K562 (cell line): ENCODE results near the gene ANO6.

Experiments used
- ATF2 ChIP-seq: sonication (generic); formaldehyde crosslinking; IDR thresholded peaks from 2 replicates; pipeline ENCODE4 v1.8.1; 2022; ENCODE audit warnings: missing genetic modification reagents
- ERF ChIP-seq: fragments of 450-650 bp; formaldehyde crosslinking; IDR thresholded peaks from 2 replicates; pipeline ENCODE4 v1.4.0; 2020; ENCODE audit warnings: mild to moderate bottlenecking, mixed read lengths
- FOXK1 ChIP-seq: sonication (generic); formaldehyde crosslinking; IDR thresholded peaks from 2 replicates; pipeline ENCODE4 v1.8.0; 2022; ENCODE audit warnings: missing genetic modification reagents, mild to moderate bottlenecking, borderline replicate concordance
- HMG20B ChIP-seq: fragments of 250-450 bp; sonication (Bioruptor Pico); IDR thresholded peaks from 2 replicates; pipeline ENCODE4 v1.5.0; 2021; ENCODE audit warnings: mild to moderate bottlenecking
- HOXB6 ChIP-seq: fragments of 250-450 bp; sonication (Bioruptor Pico); IDR thresholded peaks from 2 replicates; pipeline ENCODE4 v1.5.1; 2022; ENCODE audit warnings: mild to moderate bottlenecking, borderline replicate concordance
- KDM2B ChIP-seq: fragments of 250-450 bp; sonication (Bioruptor Pico); IDR thresholded peaks from 2 replicates; pipeline ENCODE4 v1.8.0; 2021; ENCODE audit warnings: mild to moderate bottlenecking, moderate library complexity
- KLF10 ChIP-seq: fragments of 250-450 bp; sonication (Bioruptor Pico); IDR thresholded peaks from 2 replicates; pipeline ENCODE4 v1.6.1; 2021; ENCODE audit warnings: matching md5 sums
- KLF13 ChIP-seq: fragments of 450-650 bp; IDR thresholded peaks from 2 replicates; pipeline ENCODE4 v1.6.1; 2016; ENCODE audit warnings: missing genetic modification characterization, low read depth, mild to moderate bottlenecking, missing compliant biosample characterization, moderate library complexity, borderline replicate concordance
- MAX ChIP-seq: sonication (generic); formaldehyde crosslinking; IDR thresholded peaks from 2 replicates; pipeline ENCODE4 v1.9.0; 2022; ENCODE audit warnings: mild to moderate bottlenecking, missing genetic modification reagents
- NFIC ChIP-seq: fragments of 450-650 bp; IDR thresholded peaks from 2 replicates; pipeline ENCODE4 v1.6.1; 2017; ENCODE audit warnings: mild to moderate bottlenecking, inconsistent platforms
- SIN3A ChIP-seq, 2 experiments: fragments of 150-350 bp in 1 of 2; IDR thresholded peaks; 2 replicates each; pipeline ENCODE4 v1.6.1; 2011 to 2016; ENCODE audit warnings: borderline replicate concordance in 2 of 2, low read depth in 2 of 2, low read length in 2 of 2, mild to moderate bottlenecking in 2 of 2, moderate library complexity in 2 of 2; ENCODE audit not compliant: control insufficient read depth in 1 of 2
- ZNF253 ChIP-seq: fragments of 250-450 bp; sonication (Bioruptor Pico); conservative IDR thresholded peaks from 2 replicates; pipeline ENCODE4 v1.6.1; 2021; ENCODE audit warnings: mild to moderate bottlenecking
- ZNF384 ChIP-seq: IDR thresholded peaks from 2 replicates; pipeline ENCODE4 v1.6.1; 2012; ENCODE audit warnings: low read depth, low read length, improper control_type of control experiment
- ZNF740 ChIP-seq, 3 experiments: fragments of 200-800 bp in 1 of 3; sonication (Bioruptor generic) in 1 of 3; sonication (generic) in 1 of 3; formaldehyde crosslinking in 1 of 3; IDR thresholded peaks; 2 replicates each; pipeline versions ENCODE4 v1.6.1 to v1.8.0; 2016 to 2022; ENCODE audit warnings: mild to moderate bottlenecking in 2 of 3, missing compliant biosample characterization in 2 of 3, missing genetic modification characterization in 2 of 3, missing genetic modification reagents in 1 of 3

- TF ChIP-seq FOXK1 (CRISPR knock-in tag) (no peak), HMG20B (CRISPR knock-in tag) (no peak), SIN3A (IDR thresholded peaks at IDR 0.05; ENCODE audit: borderline replicate concordance in 2 of 2, control insufficient read depth in 1 of 2, low read depth in 2 of 2, low read length in 2 of 2) (no peak), ATF2 (no peak), ZNF740 (CRISPR knock-in tag; IDR thresholded peaks at IDR 0.05) (no peak), ZNF740 (tag; IDR thresholded peaks at IDR 0.05) (no peak), KLF13 (tag) (no peak), KLF10 (CRISPR knock-in tag) (no peak), HOXB6 (CRISPR knock-in tag) (no peak), MAX (CRISPR knock-in tag) (no peak), ZNF384 (no peak), ERF (no peak), ZNF253 (CRISPR knock-in tag) (no peak), KDM2B (CRISPR knock-in tag) (no peak), NFIC (no peak)
These were observed 12.1 kb upstream of the ANO6 start for GRCh38 chr12:45203767-45204166.
